ENCODE results near the gene HOXB3.

HOXB3 gene

GRCh38 chr17:48575066-48575582, 14.9 kb downstream of the HOXB3 start:
- DNase-seq (ENCODE audit: low read depth) = no peak
- TF ChIP-seq CTCF (IDR thresholded peaks at IDR 0.05; ENCODE audit: insufficient read depth, low read depth, low read length, missing control alignments) = no peak
- H3K4me3 ChIP-seq (ENCODE audit: low read length) = no peak overlapping the region

DNA sequence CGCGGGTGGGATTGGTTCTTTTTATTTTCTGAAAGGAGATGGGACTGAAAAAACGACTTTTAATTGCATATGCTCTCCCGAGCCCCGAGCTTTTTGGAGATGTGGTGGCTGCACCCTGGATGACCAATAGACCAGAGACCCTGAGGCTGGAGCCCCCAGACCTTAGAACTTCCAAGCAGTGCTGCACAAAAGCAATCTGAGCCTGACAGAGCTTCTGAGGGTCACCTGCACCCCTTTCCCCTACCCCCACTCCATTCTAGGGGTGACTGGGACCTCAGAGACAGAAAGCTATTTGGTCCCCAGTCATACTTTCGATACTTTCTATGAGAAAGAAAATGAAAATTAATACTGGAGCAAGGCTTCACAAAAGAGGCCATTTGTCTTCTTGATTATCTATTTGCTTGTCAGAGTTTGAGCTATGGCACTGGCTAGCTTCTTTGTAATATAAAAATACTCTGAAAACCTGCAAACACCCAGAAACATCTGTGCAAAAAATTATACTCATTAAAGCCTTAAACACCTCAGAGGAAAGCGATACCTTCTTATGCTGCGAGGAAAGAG, 15.5 kb downstream of the HOXB3 start:
- no peak overlapping the region for H3K4me3 ChIP-seq (ENCODE audit: low read length)
- DNase-seq (ENCODE audit: low read depth) = no peak
- TF ChIP-seq CTCF (IDR thresholded peaks at IDR 0.05; ENCODE audit: insufficient read depth, low read depth, low read length, missing control alignments) = no peak

GRCh38 chr17:48571826-48572417, 18.1 kb downstream of the HOXB3 start:
- DNase-seq (ENCODE audit: low read depth) = no peak
- TF ChIP-seq CTCF (IDR thresholded peaks at IDR 0.05; ENCODE audit: insufficient read depth, low read depth, low read length, missing control alignments) = no peak
- no peak overlapping the region for H3K4me3 ChIP-seq (ENCODE audit: low read length)

- no peak overlapping the region for H3K4me3 ChIP-seq (ENCODE audit: low read length)
- no peak for TF ChIP-seq CTCF (IDR thresholded peaks at IDR 0.05; ENCODE audit: insufficient read depth, low read depth, low read length, missing control alignments)
- no peak for DNase-seq (ENCODE audit: low read depth)
Measured at GRCh38 chr17:48571024-48571818, 18.8 kb downstream of the HOXB3 start.

DNA sequence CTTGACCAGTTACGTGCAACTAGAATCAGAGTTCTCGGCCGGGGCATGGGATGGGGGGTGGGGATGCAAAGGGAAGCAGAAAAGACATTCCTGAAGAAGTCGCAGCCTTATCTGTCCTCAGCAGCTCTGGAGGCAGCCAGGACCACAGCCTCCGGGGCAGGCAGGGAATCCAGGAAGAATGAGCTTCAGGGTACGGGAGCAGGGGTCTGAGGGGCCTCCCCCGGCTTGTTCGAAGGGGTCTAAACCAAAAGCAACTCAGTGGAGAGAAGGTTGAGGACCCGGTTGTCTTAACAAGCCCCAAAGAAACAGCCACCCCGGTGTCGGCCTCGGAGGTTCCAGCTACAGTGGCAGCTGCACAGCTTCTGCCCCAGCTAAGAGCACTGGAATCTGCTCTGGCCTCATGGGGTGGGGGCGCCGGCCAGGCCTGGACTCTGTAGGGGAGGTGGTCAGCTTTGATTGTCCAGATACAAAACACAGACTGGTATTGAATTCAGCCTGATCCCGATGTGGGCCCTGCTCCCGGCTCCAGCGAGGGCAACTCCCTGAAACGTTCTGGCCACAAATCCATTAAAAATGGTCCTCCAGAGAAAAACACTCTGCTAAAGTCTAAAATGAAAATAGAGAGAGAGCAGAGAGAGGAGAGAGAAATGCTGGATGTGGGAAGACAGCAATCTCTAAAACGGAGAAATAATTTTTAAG, 19.6 kb downstream of the HOXB3 start:
- no peak for DNase-seq (ENCODE audit: low read depth)
- no peak overlapping the region for H3K4me3 ChIP-seq (ENCODE audit: low read length)
- no peak for TF ChIP-seq CTCF (IDR thresholded peaks at IDR 0.05; ENCODE audit: insufficient read depth, low read depth, low read length, missing control alignments)

DNA sequence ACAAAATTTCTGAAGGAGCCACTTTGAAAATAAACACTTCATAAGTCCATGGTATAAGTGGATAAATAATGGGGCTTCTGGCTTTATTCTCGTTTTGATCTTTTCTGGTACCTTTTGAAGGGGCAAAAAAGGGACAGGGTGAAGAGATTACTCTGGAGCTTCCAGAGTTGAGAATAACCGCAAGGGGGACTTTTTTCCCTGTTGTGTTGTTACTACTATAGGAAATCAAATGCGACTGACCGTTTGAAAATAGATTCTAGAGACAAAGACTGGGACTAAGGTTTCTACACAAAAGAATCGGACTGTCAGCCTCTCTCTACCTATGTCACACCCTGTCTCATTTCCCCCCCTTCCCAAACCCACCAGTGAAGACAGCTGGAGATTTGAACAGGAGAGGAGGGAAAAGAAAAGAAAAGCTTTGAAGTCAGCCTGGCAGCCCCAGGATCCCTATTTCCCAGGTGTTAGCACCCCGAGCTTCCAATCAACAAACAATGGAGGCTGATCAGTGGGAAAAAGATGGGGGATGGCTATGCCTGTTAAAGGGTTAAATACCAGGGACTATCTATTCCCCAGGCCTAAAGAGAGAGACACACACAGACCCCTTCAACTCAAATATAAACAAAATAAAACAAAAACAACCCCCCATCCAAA, 20.2 kb downstream of the HOXB3 start:
- no peak overlapping the region for H3K4me3 ChIP-seq (ENCODE audit: low read length)
- DNase-seq (ENCODE audit: low read depth) = no peak
- TF ChIP-seq CTCF (IDR thresholded peaks at IDR 0.05; ENCODE audit: insufficient read depth, low read depth, low read length, missing control alignments) = no peak

Measured in epithelial cell of esophagus (primary cell).